Erythroblast (primary cell): ENCODE results near the gene PSMD1.

Experiments used
- DNase-seq, 2 experiments: peaks; one replicate each; lab custom pipeline; 2025; lab: John Stamatoyannopoulos, UW
- GATA1 ChIP-seq: IDR thresholded peaks from 2 replicates; pipeline ENCODE4 v1.6.1; 2011; ENCODE audit warnings: low read depth, mild to moderate bottlenecking, control low read depth, low read length, moderate library complexity
- POLR2A ChIP-seq: IDR thresholded peaks from 2 replicates; pipeline ENCODE4 v1.6.1; 2011; ENCODE audit warnings: mild to moderate bottlenecking, low read length

The PSMD1 gene

DNA sequence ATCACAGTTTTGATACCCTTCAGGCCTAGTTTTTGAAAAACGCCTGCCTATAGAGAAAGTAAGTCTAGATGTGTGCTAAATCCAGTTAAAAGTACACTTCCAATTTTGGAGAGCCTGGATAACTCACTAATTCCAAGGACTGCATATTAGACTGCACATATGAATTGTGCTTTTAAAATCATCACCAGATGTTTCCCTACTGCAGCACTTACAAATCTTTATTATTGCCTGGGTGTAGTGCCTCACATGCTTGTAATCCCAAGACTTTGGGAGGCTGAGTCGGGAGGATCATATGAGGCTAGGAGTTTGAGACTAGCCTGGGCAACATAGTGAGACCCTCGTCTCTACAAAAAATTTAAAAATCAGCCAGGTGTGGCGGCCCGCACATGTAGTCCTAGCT, 104.0 kb downstream of the PSMD1 start:
- TF ChIP-seq GATA1 = no peak
- TF ChIP-seq POLR2A = no peak

DNA sequence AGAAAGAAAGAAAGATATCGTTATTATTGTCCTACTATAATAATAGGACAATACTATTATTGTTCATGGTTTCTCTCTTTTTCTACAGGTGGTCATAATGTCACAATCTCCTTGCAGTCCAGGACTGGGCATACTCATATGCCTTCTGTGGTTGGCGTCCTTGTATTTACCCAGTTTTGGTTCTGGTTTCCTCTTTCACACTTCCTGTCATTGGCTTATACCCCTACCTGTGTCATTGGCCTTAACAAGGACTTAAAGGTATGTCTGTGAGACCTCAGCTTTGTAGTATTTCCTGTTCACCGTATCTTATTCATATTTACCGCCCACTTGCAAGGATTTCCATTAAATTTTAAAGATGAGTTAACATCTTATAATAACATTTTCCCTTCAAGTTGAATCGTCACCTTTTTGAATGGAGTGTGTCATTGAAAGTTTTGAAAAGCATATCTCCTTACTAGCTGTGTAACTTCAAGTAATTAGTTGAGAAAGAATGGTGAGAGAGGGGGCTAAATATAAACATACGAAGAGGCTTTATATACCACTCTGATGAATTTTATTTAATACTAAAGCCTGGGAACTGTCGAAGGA, 104.7 kb downstream of the PSMD1 start:
- no peak for DNase-seq

More for the DNA sequence above, 104.0 kb downstream of the PSMD1 start:
- DNase-seq = no peak

DNA sequence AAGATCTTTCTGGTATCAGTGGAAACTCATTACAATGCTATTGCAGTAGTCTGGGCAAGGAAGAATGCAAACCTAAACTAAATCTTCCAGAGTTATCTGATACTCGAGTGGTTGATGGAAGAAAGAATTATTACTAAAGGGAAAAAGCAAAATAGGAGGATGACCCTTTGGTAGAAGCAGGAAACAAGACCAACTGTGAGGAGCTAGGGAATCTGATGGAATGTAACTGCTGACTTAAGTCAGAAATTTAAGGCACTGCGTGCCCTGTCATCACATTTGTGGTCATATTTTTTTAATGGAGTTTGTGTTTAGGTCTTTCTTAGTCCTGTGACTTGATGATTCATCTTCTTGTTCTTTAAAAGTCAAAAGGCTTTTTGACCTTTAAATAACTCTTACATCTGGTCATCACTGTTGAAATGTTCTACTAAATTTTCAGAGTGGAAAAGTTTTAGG, 105.2 kb downstream of the PSMD1 start:
- TF ChIP-seq GATA1 (no peak), POLR2A (no peak)
- no peak for DNase-seq

More for the DNA sequence above, 104.7 kb downstream of the PSMD1 start:
- TF ChIP-seq GATA1 = no peak
- TF ChIP-seq POLR2A = no peak

DNA sequence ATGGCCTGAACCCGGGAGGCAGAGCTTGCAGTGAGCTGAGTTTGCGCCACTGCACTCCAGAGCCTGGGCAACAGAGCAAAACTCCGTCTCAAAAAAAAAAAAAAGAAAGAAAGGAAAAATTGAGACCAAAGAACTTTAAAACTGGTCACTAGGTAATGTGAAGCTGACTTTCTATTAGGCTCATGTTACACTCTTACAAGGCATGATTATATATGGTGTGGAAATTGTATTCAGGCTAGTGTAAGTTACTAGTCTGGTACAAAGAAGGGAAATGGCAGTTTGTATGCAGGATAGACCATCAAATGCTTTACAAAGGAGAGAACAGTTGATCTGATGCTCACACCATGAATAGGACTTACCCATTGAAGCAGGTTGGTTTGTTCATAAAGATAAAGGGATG, 106.3 kb downstream of the PSMD1 start:
- DNase-seq = no peak
- TF ChIP-seq GATA1 (no peak), POLR2A (no peak)

DNA sequence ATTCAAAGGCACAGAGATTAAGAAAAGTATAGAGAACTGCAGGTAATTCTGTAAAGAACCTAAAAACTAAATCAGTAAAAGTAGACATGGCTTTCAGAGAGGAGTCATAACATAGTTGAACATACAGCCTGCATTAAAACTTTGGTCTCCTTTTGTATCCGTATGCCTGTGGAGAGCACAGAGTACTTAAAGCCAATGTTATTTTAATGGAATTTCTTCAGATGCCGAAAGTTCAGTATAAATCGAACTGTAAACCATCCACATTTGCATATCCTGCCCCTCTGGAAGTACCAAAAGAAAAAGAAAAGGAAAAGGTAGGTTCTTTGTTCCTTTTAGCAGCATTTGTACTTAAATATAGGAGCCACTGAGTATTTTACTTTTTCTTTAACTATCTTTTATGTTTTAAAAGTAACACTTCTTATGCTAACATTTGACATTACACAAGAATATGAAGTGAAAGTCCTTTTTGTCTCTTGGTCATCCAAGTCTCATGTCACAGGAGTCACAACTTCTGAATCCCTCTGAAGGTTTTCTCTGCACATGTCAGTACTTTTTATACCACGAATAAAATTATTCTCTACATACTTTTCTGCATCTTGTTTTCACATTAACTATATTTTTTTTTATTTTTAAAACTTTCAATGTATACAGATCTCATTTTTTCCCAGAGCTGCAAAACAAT, 106.9 kb downstream of the PSMD1 start:
- TF ChIP-seq GATA1 (no peak), POLR2A (no peak)
- no peak for DNase-seq

DNA sequence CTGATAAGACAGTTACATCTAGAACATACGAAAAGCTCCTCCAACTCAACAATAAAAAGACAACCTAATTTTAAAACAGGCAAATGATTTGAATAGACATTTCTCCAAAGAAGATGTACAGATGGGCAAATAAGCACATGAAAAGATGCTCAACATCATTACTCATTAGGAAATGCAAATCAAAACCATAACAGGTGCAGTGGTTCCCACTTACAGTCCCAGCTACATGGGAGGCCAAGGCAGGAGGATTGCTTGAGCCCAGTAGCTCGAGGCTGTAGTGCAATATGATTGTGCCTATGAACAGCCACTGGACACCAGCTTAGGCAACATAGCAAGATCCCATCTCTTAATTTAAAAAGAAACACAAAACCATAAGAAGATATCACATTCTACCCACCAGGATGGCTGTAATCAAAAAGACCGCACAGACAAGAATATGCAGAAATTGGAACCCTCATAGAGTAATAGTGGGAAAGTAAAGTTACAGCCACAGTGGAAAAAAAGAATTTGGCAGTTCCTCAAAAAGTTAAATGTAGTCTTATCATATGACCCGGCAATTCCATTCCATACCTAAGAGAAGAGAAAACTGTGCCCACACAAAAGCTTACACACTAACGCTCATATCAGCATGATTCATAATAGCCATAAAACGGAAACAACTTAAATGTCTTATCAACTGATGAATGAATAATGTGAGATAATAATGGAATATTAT, 111.2 kb downstream of the PSMD1 start:
- DNase-seq = no peak

DNA sequence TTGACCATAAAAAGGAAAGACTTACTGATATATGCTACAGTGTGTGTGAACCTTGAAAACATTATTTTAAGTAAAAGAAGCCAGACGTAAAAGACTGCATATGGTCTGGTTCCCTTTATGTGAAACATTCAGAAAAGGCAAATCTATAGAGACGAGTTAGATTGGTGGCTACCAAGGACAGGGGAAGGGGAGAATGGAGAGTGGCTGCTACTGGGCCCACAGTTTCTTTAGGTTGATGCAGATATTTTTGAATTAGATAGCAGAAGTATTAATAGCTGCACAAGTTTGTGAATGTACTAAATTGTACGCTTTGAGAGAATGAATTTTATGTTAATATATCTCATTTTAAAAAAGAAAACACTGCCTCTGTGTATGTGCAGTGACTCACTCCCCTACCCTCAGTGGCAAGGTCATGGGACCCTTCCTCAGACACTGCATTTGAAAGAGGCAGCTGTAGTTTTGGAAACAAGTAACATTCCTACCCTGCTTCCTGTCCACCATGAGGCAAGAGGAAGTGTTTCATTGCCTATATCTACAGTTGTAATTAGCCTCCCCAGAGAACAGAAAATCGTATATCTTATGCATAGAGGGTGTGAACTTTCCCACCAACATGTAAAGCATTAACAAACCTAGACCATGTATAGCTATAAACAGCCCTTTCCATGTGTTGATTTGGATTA, 111.9 kb downstream of the PSMD1 start:
- TF ChIP-seq POLR2A (no peak), GATA1 (no peak)
- no peak for DNase-seq

More for the DNA sequence above, 111.2 kb downstream of the PSMD1 start:
- TF ChIP-seq GATA1 (no peak), POLR2A (no peak)

DNA sequence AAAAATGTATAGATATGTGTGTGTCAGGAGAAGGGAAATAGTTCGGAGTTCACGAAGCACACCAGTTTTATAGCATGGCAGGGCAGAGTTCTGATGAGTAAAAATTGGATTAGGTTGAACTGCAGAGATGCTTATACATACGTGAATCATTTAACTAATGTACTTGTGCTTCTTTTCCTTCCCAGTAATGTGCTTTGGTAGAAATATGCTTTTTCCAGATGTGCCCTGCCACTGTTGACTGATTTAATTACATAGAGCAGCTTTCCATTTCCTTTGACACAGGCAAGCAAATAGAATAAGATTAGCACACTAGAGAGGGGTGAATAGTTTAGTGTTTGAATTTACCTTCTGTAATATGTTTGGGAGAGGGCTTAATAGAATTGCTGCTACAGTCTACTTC, 112.8 kb downstream of the PSMD1 start:
- DNase-seq = no peak
- TF ChIP-seq GATA1 = no peak
- TF ChIP-seq POLR2A = no peak

DNA sequence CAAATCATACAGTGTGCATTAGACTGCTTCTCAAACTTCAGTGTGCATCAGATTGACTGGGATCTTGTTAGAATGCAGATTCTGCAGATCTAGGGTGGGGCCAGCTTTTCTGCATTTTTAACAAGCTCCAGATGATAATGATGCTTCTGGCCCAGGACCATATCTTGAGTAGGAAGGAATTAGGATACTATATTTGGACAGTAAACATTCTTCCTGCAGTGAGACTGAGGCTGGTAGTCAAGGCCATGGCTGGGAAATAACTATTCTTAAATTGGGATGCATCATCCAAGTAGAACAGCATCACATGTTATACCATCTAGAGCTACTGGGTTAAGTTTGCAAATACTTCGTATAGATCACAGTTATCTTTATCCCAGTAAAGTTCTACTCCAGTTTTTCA, 113.4 kb downstream of the PSMD1 start:
- TF ChIP-seq GATA1 = no peak
- no peak for TF ChIP-seq POLR2A
- DNase-seq = no peak

DNA sequence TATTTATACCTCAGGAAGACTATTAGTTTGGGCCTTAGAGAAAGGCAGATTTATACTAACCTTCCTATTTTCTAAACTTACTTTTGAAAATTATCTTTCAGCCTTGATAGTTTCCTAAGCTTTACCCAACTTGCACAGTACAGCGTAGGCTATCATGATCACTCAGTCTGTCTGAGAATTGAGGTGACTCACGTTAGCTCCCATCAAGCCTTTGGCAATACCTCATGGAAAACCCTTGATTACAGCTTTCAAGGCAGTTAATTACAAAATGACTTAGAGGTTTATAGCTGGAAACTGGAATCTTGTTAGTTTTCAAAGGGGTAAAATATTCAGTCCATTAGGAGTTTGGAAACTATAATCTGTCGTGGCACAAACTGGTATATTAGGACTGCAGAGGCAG, 115.4 kb downstream of the PSMD1 start:
- no peak for DNase-seq

DNA sequence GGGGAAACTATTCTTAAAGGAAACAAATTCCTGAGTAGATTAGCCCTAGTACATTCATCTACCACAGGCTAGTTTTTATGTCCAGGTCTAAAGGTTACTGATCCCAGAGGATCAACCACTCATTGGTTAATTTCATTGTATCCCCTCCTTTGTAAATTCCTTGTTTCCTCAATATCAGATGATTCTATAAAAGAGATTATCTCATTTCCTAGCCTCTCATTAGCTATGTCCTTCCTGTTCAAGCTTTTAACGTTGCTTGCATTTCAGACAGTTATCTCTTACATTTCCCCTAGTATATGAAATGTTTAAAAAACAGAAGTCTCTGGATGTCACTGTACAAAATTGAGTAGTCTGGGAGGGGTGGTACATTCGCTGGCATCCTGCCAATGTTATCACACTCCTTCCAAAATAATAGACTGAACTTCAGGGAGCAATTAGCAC, 117.6 kb downstream of the PSMD1 start:
- TF ChIP-seq POLR2A = no peak
- no peak for TF ChIP-seq GATA1
- no peak for DNase-seq

More for the DNA sequence above, 115.4 kb downstream of the PSMD1 start:
- no peak for TF ChIP-seq POLR2A
- no peak for TF ChIP-seq GATA1

DNA sequence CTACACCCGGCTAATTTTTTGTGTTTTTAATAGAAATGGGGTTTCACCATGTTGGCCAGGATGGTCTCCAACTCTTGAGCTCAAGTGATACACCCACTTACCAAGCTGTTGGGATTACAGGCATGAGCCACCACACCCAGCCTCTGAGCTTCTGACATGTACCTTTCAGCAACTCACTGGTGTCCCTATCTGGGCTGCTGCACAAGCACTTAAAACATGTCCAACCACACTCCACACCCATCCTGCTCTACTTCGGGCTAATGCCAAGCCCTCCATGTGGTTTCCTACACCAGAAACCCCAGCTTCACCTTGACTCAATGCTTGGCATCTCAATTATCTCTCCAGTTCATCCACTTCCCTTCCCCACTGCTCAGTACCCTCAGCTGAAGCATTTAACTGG, 119.4 kb downstream of the PSMD1 start:
- peak in 1 of 2 experiments; percentile 13 for DNase-seq
- no peak for TF ChIP-seq GATA1
- no peak for TF ChIP-seq POLR2A
